Effector CD4-positive, alpha-beta T cell (primary cell): ENCODE data around the gene TRAPPC2L.
A peak's percentile ranks its signal among the peaks of the same experiment; 100 is the strongest.

Experiments used
- DNase-seq: peaks from one replicate; pipeline ENCODE4 v3.0.0-alpha.2; 2020
- total RNA-seq: gene quantifications from one replicate; lab custom pipeline; 2026; lab: John Stamatoyannopoulos, UW

The TRAPPC2L gene
- 17.1 reads per million, percentile 43 among the genes with 10 or more reads in this experiment for total RNA-seq

GRCh38 chr16:88856828-88857727 lies at the start of gene TRAPPC2L, which contains the start of gene GALNS:
Gene TRAPPC2L, plus strand, starts transcription at chr16:88857127. Its CDS starts 24 bp downstream, at chr16:88857151.
Gene GALNS, minus strand, starts transcription at chr16:88856947. Its CDS starts 70 bp downstream, at chr16:88856877.
- DNase-seq = peak; percentile 98

GRCh38 chr16:88807142-88807625 lies 49.7 kb upstream of the TRAPPC2L start:
- DNase-seq = no peak

- DNase-seq = no peak
These were observed 49.1 kb upstream of the TRAPPC2L start for GRCh38 chr16:88807626-88808453.

GRCh38 chr16:88809068-88809675 lies 47.8 kb upstream of the TRAPPC2L start:
- DNase-seq = no peak

- no peak for DNase-seq
These were observed 47.2 kb upstream of the TRAPPC2L start for GRCh38 chr16:88809676-88810165.

GRCh38 chr16:88810166-88810911 lies 46.6 kb upstream of the TRAPPC2L start:
- DNase-seq = no peak

GRCh38 chr16:88810912-88811768 lies 45.8 kb upstream of the TRAPPC2L start:
- DNase-seq = peak; percentile 52

- peak; percentile 94 for DNase-seq
These were observed 45.0 kb upstream of the TRAPPC2L start, which contains the start of gene APRT for GRCh38 chr16:88811769-88812512. Gene APRT, minus strand, starts transcription at chr16:88811928. Its CDS starts 29 bp downstream, at chr16:88811899.

GRCh38 chr16:88812513-88813268 lies 44.2 kb upstream of the TRAPPC2L start:
- DNase-seq = no peak

GRCh38 chr16:88813269-88814143 lies 43.4 kb upstream of the TRAPPC2L start:
- DNase-seq = no peak

GRCh38 chr16:88814144-88814502 lies 42.8 kb upstream of the TRAPPC2L start:
- no peak for DNase-seq

GRCh38 chr16:88815227-88815626 lies 41.7 kb upstream of the TRAPPC2L start:
- no peak for DNase-seq

GRCh38 chr16:88815901-88816589 lies 40.9 kb upstream of the TRAPPC2L start:
- peak; percentile 30 for DNase-seq

- DNase-seq = no peak
These were observed 40.0 kb upstream of the TRAPPC2L start for GRCh38 chr16:88816736-88817535.

GRCh38 chr16:88817785-88818574 lies 38.9 kb upstream of the TRAPPC2L start:
- no peak for DNase-seq

GRCh38 chr16:88818575-88818874 lies 38.4 kb upstream of the TRAPPC2L start:
- no peak for DNase-seq
